Right lobe of liver (tissue), 4 donors: ENCODE measurements around the gene PDGFA.

Experiments
- POLR2A ChIP-seq: fragments of 450-650 bp; IDR thresholded peaks from one replicate; pipeline ENCODE4 v1.6.1; 2017; ENCODE audit warnings: antibody characterized with exemption, mild to moderate bottlenecking
- TF ChIP-seq, protein P1 (sequence below), 4 donors: fragments of 200-600 bp in 3 of 4; fragments of 450-650 bp in 1 of 4; IDR thresholded peaks; one replicate each; pipeline versions ENCODE4 v1.5.1 to v1.8.0; 2016 to 2022; ENCODE audit warnings: antibody characterized with exemption in 4 of 4, mild to moderate bottlenecking in 2 of 4
- donor health status: DM: no; HTN: no; CAD: no.
- donor health status: DM: no; HTN: no; CAD: no.
- donor health status: DM: no; HTN: yes; CAD: no.

- TF ChIP-seq, protein P1, sequence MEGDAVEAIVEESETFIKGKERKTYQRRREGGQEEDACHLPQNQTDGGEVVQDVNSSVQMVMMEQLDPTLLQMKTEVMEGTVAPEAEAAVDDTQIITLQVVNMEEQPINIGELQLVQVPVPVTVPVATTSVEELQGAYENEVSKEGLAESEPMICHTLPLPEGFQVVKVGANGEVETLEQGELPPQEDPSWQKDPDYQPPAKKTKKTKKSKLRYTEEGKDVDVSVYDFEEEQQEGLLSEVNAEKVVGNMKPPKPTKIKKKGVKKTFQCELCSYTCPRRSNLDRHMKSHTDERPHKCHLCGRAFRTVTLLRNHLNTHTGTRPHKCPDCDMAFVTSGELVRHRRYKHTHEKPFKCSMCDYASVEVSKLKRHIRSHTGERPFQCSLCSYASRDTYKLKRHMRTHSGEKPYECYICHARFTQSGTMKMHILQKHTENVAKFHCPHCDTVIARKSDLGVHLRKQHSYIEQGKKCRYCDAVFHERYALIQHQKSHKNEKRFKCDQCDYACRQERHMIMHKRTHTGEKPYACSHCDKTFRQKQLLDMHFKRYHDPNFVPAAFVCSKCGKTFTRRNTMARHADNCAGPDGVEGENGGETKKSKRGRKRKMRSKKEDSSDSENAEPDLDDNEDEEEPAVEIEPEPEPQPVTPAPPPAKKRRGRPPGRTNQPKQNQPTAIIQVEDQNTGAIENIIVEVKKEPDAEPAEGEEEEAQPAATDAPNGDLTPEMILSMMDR (IDR thresholded peaks at IDR 0.05), result no peak
- no peak for TF ChIP-seq POLR2A
These were observed 36.7 kb upstream of the PDGFA start for GRCh38 chr7:556291-556826.
